ENCODE measurements around the gene ATOH8.

Gene ATOH8

GRCh38 chr2:85763132-85763531 is 9.3 kb downstream of the ATOH8 start:
- no peak for DNase-seq (ENCODE audit: low read depth, low spot score)
- in situ Hi-C loops (cut with HindIII; ENCODE audit: low sequenced_read_pairs): no loop called here
- TF ChIP-seq CTCF (IDR thresholded peaks at IDR 0.05; ENCODE audit: low read depth, low read length): no peak
- no peak overlapping the region for H3K4me3 ChIP-seq (ENCODE audit: low read depth, low read length)

GRCh38 chr2:85763831-85764230 is 10.0 kb downstream of the ATOH8 start:
- no peak for DNase-seq (ENCODE audit: low read depth, low spot score)
- TF ChIP-seq CTCF (IDR thresholded peaks at IDR 0.05; ENCODE audit: low read depth, low read length): no peak
- in situ Hi-C loops (cut with HindIII; ENCODE audit: low sequenced_read_pairs): no loop called here
- no peak overlapping the region for H3K4me3 ChIP-seq (ENCODE audit: low read depth, low read length)

GRCh38 chr2:85765081-85765731 is 11.4 kb downstream of the ATOH8 start:
- no peak for TF ChIP-seq CTCF (IDR thresholded peaks at IDR 0.05; ENCODE audit: low read depth, low read length)
- DNase-seq (ENCODE audit: low read depth, low spot score): no peak
- in situ Hi-C loops (cut with HindIII; ENCODE audit: low sequenced_read_pairs): no loop called here
- no peak overlapping the region for H3K4me3 ChIP-seq (ENCODE audit: low read depth, low read length)

- no peak for TF ChIP-seq CTCF (IDR thresholded peaks at IDR 0.05; ENCODE audit: low read depth, low read length)
- in situ Hi-C loops (cut with HindIII; ENCODE audit: low sequenced_read_pairs): no loop called here
- no peak overlapping the region for H3K4me3 ChIP-seq (ENCODE audit: low read depth, low read length)
- no peak for DNase-seq (ENCODE audit: low read depth, low spot score)
Measured at GRCh38 chr2:85766229-85766628, 12.4 kb downstream of the ATOH8 start.

DNA sequence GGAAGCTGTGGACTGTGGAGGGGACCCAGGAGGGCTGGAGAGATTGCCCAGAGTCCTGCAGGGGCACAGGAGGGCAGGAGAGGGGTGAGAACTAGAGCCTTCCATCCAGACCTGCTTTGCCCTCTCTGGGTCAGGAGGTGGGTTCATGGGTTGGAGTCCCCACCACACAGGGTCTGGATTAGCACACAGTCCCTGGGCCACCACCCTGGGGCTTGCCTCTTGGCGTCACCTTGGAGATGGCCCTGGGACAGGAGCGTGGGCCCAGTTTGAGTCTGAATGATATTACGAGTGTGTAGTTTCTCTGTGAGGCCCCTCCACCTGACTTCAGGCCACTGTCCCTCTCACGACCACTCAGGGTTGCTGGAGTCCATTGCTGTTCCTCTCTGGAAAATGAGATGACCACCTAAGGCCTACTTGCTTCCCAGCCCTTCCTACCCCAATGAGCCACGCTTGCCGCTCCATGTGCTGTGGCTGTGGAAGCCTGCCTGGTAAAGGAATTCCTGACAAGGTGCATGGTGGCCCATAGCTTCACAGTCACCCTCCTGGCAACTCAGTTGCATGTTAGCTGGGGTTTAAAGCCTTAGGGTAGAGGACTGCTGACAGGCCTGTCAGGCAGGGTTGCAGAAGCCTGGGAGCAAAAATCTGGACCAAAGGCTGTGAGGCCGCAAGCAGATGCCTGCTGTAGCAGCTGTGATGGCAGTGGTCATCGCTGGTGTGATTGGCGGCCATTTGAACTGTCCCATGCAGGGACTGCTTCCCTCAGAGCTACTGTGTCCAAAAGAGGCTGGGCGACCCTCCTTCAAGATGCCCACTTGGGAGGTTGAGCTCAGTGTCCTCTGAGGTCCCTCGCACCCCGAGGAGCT is 14.2 kb downstream of the ATOH8 start:
- TF ChIP-seq CTCF (IDR thresholded peaks at IDR 0.05; ENCODE audit: low read depth, low read length): no peak
- no peak overlapping the region for H3K4me3 ChIP-seq (ENCODE audit: low read depth, low read length)
- no peak for DNase-seq (ENCODE audit: low read depth, low spot score)
- in situ Hi-C loops (cut with HindIII; ENCODE audit: low sequenced_read_pairs): no loop called here

DNA sequence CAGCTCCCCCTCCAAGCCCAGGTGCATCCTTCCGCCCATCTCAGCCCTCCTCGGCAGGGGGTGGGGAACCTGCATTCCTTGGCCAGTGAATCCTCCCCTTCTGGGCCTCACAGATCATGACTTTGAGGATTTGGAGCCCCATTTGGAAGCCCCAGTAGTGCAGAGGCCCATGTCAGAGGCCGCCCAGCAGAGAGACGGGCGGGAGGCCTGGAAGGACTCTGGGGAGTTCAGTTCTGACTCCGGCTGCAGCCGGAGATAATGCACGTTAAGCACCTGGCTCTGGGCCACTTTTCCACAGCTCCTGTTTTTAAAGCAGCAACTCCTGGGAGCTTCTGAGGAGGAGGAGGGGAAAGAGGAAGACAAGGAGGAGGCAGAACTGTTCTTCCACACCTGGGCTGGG is 14.9 kb downstream of the ATOH8 start:
- DNase-seq (ENCODE audit: low read depth, low spot score): peak; percentile 56
- no peak overlapping the region for H3K4me3 ChIP-seq (ENCODE audit: low read depth, low read length)
- TF ChIP-seq CTCF (IDR thresholded peaks at IDR 0.05; ENCODE audit: low read depth, low read length): no peak
- in situ Hi-C loops (cut with HindIII; ENCODE audit: low sequenced_read_pairs): no loop called here
